Adrenal gland (tissue), 5 donors: Measurements from ENCODE around the gene TXNDC2.
A peak's percentile ranks its signal among the peaks of the same experiment; 100 is the strongest.

Experiments
- POLR2A ChIP-seq, 2 donors: fragments of 450-650 bp; IDR thresholded peaks; one replicate each; pipeline ENCODE4 v1.6.1; 2017; ENCODE audit warnings: antibody characterized with exemption in 2 of 2, mild to moderate bottlenecking in 2 of 2, moderate library complexity in 1 of 2
- TF ChIP-seq, protein P1 (sequence below), 6 experiments: fragments of 450-650 bp in 4 of 6; fragments of 200-600 bp in 2 of 6; sonication (generic) in 1 of 6; IDR thresholded peaks; 1 replicate in 5 of 6; 2 replicates in 1 of 6; pipeline versions ENCODE4 v1.5.1 to v1.8.0; 2016 to 2021; ENCODE audit warnings: antibody characterized with exemption in 6 of 6, mild to moderate bottlenecking in 2 of 6, moderate library complexity in 1 of 6
- donor health status: DM: no; HTN: no; CAD: no.

DNA sequence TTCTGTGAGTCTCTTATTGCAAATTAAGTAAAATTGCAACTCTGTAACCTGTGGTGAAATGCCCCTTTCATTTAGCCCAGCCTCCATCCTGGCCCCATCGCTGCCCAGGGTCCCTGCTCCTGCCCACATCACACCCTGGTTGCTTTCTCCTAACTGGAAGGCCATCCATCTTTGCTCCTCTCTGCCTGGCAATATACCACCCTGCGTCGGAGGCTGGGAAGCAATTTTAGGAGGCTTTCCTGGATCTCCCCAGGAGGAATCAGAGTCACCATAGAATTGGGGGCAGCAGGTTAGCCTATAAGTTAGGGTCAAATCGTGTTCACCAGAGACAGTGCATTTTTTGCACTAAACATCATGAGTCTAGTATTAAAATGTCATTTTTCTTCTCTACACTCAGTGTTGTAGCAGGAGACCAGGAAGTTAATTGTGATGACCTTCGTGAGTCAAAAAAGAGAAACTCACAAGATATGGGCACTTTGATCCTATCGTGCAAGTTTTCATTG is 14.5 kb upstream of the TXNDC2 start:
- TF ChIP-seq, protein P1, sequence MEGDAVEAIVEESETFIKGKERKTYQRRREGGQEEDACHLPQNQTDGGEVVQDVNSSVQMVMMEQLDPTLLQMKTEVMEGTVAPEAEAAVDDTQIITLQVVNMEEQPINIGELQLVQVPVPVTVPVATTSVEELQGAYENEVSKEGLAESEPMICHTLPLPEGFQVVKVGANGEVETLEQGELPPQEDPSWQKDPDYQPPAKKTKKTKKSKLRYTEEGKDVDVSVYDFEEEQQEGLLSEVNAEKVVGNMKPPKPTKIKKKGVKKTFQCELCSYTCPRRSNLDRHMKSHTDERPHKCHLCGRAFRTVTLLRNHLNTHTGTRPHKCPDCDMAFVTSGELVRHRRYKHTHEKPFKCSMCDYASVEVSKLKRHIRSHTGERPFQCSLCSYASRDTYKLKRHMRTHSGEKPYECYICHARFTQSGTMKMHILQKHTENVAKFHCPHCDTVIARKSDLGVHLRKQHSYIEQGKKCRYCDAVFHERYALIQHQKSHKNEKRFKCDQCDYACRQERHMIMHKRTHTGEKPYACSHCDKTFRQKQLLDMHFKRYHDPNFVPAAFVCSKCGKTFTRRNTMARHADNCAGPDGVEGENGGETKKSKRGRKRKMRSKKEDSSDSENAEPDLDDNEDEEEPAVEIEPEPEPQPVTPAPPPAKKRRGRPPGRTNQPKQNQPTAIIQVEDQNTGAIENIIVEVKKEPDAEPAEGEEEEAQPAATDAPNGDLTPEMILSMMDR (IDR thresholded peaks at IDR 0.05) = no peak
- peak in 1 of 2 donors; percentile 29 for TF ChIP-seq POLR2A (IDR thresholded peaks at IDR 0.05)
